ENCODE results near the gene TMEM35A. TPM values are rescaled to one million over a fixed set of nuclear protein-coding genes. Genes with fewer than 3 reads are reported as not detected.

The TMEM35A gene
- polyA plus RNA-seq, 3 donors, result not detected

DNA sequence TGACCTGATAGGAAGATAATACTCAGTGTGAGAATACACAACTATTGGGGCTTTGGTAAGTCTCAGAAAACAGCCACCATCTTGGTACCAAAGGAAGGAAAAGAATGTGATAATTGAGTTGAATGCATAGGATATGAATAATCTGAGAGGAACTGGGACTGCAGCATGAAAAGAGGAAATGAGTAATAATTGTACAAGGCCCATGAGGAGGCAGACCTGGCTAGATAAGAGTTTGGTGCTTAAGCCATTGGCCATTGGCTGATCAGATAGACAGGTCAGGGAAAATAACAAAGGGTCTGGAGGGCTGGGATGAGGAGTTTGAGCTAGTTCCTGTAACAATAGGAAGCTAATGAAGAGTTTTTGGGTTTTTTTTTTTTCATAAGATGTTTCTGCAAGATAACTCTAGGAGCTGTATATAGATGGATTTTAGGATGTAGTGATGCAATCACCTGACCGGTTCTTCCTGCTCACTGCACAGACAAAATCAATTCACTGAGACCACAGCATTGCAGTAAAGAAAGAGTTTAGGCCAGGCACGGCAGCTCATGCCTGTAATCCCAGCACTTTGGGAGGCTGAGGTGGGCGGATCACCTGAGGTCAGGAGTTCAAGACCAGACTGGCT, 21.5 kb upstream of the TMEM35A start:
- Histone ChIP-seq H3K9ac (ENCODE audit: insufficient read depth, low read length, poor library complexity, severe bottlenecking) (no peak overlapping the region), H3K36me3 (replicated peaks in 1 of 2; ENCODE audit: control insufficient read depth in 1 of 2, insufficient read depth in 2 of 2, low read length in 2 of 2) (no peaks in the 10 kb centered on the region), H3K4me1 (ENCODE audit: control insufficient read depth in 1 of 2, insufficient read depth in 2 of 2, low read length in 2 of 2) (peaks cover 0 to 2% of the 10 kb centered on the region in 2 donors), H3K9me3 (replicated peaks in 1 of 2; ENCODE audit: control insufficient read depth in 1 of 2, insufficient read depth in 1 of 2, low read length in 2 of 2) (no peaks in the 10 kb centered on the region), H4K20me1 (ENCODE audit: insufficient read depth, low read length) (no peaks in the 10 kb centered on the region), H3K27ac (ENCODE audit: low read depth in 1 of 2, low read length in 2 of 2) (no peak overlapping the region), H3K4me2 (replicated peaks; ENCODE audit: extremely low read depth, low read length, poor library complexity, severe bottlenecking) (no peak overlapping the region), H3K27me3 (ENCODE audit: control insufficient read depth in 2 of 2, insufficient read depth in 2 of 2, low read length in 2 of 2) (no peaks in the 10 kb centered on the region), H2AFZ (ENCODE audit: insufficient read depth, low read depth, low read length, poor library complexity, severe bottlenecking) (no peak overlapping the region), H3K4me3 (replicated peaks in 1 of 3; ENCODE audit: low read depth in 2 of 3, low read length in 3 of 3) (no peak overlapping the region), H3K79me2 (ENCODE audit: insufficient read depth, low read length) (no peaks in the 10 kb centered on the region)
- Mint-ChIP-seq H3K4me1 (peaks cover 14% of the 10 kb centered on the region), H3K27ac (peak overlapping the region in 2 of 7 donors; percentile 32 to 77), H3K4me3 (no peak overlapping the region), H3K27me3 (ENCODE audit: low read depth in 3 of 3) (peaks cover 0 to 2% (median 2%) of the 10 kb centered on the region in 3 donors), H3K36me3 (no peaks in the 10 kb centered on the region), H3K9me3 (peaks cover 0 to 6% (median 3%) of the 10 kb centered on the region in 7 donors)
- DNase-seq, result peak; percentile 4 to 36 (median 20)
- no CpG with 5 or more reads among the region's 3 CpGs for WGBS (ENCODE audit: insufficient coverage)
- intact Hi-C loops (cut with micrococcal nuclease), result loop anchor here in 1 of 2 donors (10.0 kb wide), 1 partner anchor 48 kb away; no protein-coding TSS in a partner anchor
- TF ChIP-seq CTCF (IDR thresholded peaks at IDR 0.05), result no peak

GRCh38 chrX:101062176-101062575, 16.5 kb upstream of the TMEM35A start:
- Histone ChIP-seq H2AFZ (ENCODE audit: insufficient read depth, low read depth, low read length, poor library complexity, severe bottlenecking) (no peak overlapping the region), H3K27me3 (ENCODE audit: control insufficient read depth in 2 of 2, insufficient read depth in 2 of 2, low read length in 2 of 2) (no peaks in the 10 kb centered on the region), H3K9me3 (replicated peaks in 1 of 2; ENCODE audit: control insufficient read depth in 1 of 2, insufficient read depth in 1 of 2, low read length in 2 of 2) (no peaks in the 10 kb centered on the region), H3K36me3 (replicated peaks in 1 of 2; ENCODE audit: control insufficient read depth in 1 of 2, insufficient read depth in 2 of 2, low read length in 2 of 2) (no peaks in the 10 kb centered on the region), H3K27ac (ENCODE audit: low read depth in 1 of 2, low read length in 2 of 2) (no peak overlapping the region), H3K4me2 (replicated peaks; ENCODE audit: extremely low read depth, low read length, poor library complexity, severe bottlenecking) (no peak overlapping the region), H3K79me2 (ENCODE audit: insufficient read depth, low read length) (no peaks in the 10 kb centered on the region), H3K9ac (ENCODE audit: insufficient read depth, low read length, poor library complexity, severe bottlenecking) (no peak overlapping the region), H3K4me1 (ENCODE audit: control insufficient read depth in 1 of 2, insufficient read depth in 2 of 2, low read length in 2 of 2) (no peaks in the 10 kb centered on the region), H4K20me1 (ENCODE audit: insufficient read depth, low read length) (no peaks in the 10 kb centered on the region), H3K4me3 (replicated peaks in 1 of 3; ENCODE audit: low read depth in 2 of 3, low read length in 3 of 3) (no peak overlapping the region)
- no peak for DNase-seq
- Mint-ChIP-seq H3K27me3 (ENCODE audit: low read depth in 3 of 3) (peaks cover 0 to 8% (median 2%) of the 10 kb centered on the region in 3 donors), H3K4me1 (peaks cover 4% of the 10 kb centered on the region), H3K27ac (no peak overlapping the region), H3K36me3 (no peaks in the 10 kb centered on the region), H3K9me3 (peaks cover 0 to 6% (median 3%) of the 10 kb centered on the region in 7 donors), H3K4me3 (no peak overlapping the region)
- TF ChIP-seq CTCF (IDR thresholded peaks at IDR 0.05), result no peak
- intact Hi-C loops (cut with micrococcal nuclease), result no loop called here
